Islet precursor cell (in vitro differentiated cells): ENCODE data around the gene HSF5.

Experiments
- DNase-seq: peaks from one replicate; pipeline ENCODE4 v3.0.0-alpha.2; 2018

The HSF5 gene

GRCh38 chr17:58480090-58480489, 8.1 kb downstream of the HSF5 start:
- no peak for DNase-seq

DNA sequence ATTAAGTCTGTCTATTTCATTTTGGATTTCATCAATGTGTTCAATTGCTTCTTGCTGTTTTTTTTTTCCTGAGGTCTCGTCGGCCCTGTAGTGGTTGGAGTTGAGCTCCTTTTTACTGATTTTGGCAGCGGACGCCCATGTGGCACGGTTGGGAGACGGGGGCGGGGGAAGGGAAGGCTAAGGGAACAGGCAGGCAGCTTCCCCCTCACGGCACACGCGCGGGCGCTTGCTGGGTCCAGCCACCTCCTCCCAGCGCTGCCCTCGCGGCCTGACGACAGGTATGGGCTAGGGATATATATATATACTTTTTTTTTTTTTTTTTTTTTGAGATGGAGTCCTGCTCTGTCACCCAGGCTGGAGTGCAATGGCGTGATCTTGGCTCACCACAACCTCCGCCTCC, 11.4 kb downstream of the HSF5 start:
- DNase-seq: no peak

DNA sequence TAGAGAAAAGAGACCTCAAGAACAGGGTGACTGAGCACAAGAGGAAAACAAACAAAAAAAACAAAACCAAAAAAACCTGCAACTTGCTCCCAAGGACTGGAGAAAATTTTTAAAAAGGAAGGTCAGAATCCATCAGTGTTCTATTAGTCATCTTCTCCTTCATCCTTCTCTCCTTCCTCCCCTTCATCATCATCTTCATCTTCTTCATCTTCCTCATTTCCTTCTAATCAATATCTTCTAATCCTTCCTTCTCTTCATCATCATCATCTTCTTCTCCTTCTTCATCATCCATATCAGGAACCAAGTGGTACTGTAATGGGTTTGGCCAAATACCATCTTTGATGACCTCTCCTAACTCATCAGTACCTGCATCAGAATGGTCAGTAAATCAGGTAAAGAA, 12.2 kb downstream of the HSF5 start:
- DNase-seq: no peak

GRCh38 chr17:58470356-58470755, 17.9 kb downstream of the HSF5 start:
- DNase-seq: no peak

DNA sequence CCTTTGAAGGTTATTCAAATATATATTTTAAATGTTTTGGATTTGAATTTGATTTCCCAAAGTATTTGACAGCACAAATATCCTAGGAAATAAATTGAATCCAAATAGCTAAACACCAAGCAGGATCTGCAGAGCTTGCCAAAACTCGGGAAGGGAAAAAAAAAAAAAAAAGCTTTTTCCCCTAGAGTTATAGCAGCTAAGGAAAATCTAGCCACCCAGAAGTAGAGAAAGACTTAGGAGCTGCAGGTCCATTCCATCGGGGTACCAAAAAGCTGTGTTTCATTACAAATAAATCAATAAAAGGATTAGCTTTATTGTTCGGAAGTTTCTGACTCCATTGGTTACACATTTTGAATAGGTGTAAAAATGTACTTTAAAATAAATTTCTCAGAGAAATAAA, 19.3 kb downstream of the HSF5 start:
- no peak for DNase-seq

- DNase-seq: no peak
Observed at GRCh38 chr17:58455491-58455890, 32.7 kb downstream of the HSF5 start.

- DNase-seq: peak; percentile 88
Observed at GRCh38 chr17:58452738-58453137, 35.5 kb downstream of the HSF5 start.

DNA sequence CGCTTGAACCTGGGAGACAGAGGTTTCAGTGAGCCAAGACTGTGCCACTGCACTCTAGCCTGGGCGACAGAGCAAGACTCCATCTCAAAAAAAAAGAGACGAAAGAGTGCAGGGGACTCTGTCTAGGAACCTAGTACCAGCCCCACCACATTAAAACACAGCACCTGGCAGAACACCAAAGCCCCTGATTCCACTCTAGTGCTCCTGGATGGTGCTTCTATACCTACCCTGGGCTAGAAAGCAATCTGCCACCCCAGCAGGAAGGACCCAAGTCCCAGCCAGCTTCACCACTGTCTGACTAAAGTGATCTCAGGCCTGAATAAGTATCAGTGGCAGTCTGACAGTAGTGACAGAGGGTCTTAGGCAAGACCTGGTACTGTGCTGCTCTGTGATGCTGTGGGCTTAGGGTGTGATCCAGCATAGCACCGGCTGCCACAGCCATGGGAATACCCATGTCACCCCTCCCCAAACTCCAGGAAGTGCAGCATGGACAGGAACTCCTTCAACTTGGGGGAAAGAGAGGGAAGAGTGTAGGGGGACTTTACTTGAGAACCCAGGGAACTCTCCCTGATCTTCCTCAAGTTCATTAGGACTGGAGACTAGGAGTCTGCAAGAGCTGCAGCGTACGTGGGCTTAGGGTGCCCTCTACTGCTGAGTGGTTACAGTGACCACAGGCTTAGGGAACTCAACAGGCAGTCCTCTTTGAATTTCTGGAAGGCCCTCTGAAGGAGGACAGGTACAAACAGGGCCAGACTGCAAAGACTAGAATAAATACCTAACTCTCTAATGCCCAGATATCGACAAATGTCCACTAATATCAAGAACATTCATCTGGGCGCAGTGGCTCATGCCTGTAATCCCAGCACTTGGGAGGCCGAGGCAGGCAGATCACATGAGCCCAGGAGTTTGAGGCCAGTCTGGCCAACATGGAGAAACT, 40.9 kb downstream of the HSF5 start:
- DNase-seq: peak; percentile 96

DNA sequence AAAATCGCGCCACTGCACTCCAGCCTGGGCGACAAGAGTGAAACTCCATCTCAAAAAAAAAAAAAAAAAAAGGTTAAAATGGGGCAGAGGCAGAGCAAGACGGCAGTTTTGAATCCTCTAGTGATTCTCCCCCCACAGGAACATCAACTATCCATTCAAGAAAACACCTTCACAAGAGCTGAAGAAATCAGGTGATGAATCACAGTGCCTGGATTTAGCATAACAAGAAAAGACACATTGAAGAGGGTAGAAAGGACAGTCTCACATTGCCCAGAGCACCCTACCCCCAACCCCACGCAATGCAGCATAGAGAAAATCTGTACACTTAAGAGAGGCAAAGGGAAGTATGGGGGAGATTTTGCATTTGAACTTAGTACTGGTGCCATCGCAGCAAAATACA, 42.1 kb downstream of the HSF5 start:
- DNase-seq: no peak

DNA sequence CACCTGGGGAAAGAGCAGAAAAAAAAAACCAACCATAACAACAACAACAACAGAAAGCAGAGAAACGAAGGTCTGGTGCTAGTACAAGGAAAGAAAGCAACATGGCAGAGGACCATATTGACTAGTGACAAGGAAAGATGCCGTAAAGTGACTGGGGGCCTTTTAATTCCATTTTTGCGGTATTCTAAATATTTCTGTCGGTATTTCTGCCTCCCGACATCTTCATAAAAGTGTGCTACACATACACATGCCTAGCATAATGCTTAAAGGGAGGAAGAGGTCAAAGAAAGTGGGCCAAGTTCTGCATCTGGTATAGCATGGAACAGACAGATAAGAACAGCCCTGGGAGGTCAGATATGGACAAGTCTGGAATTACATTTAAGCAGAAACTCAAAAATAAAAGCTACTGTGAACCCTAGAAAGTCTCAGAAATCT, 51.4 kb downstream of the HSF5 start:
- DNase-seq: no peak

DNA sequence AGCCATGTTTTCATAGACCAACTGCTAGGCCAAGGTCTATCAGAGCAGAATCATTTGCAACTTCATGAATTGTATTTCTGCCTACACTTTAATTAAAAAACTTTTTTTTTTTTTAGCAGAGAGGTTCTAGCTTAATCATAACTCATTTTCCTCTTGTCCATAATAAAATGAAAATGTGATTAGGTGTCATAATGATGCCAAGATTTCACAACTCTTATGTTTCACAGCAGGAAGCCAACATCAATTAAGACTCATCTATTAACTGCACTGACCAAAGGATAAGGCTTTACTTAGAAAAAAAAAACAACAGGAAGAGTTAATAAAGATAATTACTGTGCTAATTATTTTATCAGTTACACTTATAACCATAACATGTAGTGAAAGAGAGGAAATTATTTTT, 52.0 kb downstream of the HSF5 start:
- no peak for DNase-seq

- DNase-seq: no peak
Observed at GRCh38 chr17:58432806-58433573, 55.2 kb downstream of the HSF5 start.

DNA sequence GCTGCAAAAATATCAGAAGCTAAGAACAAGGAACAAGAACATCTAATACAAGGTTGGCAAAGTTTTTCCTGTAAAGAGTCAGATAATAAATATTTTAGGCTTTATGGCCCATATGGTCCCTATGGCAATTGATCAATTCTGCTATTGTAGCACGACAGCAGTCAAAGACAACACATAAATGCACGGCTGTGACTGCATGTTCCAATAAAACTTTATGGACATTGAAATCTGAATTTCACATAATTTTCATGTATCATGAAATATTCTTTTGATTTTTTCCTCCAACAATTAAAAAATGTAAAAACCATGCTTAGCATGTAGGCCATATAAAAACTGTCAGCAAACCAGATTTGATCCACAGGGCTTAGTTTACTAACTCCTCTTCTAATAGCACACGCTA, 60.4 kb downstream of the HSF5 start:
- DNase-seq: no peak

DNA sequence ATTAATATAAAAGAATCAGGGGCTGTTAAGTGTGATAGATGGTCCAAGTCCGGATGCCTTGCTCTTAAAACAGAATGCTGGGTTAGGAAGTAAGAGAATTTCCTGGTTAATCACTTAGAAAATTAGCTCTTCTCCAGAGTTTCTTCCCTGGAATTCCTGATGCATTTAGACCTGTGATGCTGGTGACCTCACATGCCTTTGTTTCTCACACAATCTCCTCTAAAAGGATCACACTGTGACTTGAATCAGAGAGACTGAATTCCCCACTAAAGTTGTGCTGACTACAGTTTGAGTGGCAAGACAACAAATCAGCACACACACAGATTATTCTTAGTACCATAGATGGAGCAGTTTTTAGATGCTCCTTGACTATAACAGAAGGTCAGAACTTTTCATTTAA, 66.5 kb downstream of the HSF5 start:
- no peak for DNase-seq

DNA sequence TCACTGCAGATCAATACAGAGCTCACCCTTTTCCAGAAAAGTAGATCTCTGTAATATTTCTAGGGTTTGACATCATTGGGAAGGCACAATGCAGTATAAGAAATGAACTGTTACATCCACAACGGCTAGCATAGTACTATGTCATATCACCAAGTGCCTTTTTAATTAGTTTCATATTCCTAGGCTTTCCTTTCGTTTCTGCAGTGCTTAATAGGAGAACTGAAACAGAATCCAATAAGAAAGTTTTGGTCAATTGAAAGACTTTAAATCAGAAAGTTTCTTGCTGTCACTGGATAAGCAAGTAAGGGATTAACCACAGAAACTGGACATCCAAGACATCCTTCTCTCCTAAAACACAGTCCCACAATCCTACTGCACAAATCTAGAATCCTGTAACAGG, 67.4 kb downstream of the HSF5 start:
- no peak for DNase-seq

DNA sequence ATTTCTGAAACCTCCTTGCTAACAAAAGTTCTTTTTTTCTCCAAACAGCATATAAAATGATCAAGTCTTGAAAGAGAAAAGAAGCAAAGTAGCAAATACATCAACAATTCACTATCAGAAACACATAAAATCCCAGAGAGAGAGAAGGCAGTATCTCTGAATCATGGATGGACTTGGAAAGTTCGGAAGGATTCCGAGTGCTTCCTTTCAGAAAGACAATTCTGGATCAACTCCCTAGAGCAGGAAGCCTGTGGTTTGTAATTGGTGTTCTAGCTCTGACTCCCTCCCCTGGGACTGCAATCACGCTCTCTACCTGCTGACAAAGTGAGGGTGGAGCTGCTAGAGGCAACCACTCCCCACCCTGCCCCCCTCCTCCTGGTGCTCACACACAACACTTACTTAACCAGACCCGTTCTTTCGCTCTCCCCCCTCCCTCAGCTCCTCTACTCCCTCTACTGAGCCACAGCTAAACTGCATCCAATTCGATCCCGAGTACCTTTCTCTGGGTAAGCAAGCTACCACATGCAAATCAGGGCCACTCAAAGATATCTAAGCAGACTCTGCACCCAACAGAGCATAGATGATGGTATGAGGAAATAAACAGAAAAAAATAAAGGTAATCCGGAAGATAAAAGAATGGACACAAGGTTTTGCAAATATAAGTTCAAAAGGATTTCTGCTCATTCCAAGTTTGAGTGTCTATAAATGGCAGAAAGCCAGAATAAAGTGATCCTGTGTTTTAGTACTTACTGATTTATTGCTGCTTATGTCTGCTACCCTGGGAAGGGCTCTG, 70.7 kb downstream of the HSF5 start, which contains the start of gene RNF43:
RNF43 (minus strand) TSS at position 235 of the 793 bp plus-strand sequence. CDS start 1,957 bp downstream, outside the sequence.
- DNase-seq: peak; percentile 100

- DNase-seq: no peak
Observed at GRCh38 chr17:58416937-58417299, 71.3 kb downstream of the HSF5 start.

DNA sequence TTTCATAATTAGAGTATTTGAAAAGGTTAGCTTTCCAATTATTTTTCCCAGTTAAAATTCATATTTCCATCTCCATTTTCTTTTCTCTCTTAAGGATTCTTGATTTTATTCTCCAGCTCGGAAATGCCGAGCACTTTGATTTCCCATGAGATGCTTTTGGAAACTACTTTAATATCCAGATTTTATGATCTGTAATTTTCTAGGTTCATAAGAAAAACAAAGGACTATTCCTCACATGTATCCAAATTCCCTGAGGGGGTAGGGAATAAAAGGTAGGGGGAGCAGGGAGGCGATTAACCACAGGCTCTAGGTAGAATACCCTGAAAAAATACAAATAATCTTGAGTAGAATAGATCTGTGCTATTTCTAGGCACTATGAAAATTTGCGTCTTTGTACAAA, 71.8 kb downstream of the HSF5 start:
- no peak for DNase-seq

DNA sequence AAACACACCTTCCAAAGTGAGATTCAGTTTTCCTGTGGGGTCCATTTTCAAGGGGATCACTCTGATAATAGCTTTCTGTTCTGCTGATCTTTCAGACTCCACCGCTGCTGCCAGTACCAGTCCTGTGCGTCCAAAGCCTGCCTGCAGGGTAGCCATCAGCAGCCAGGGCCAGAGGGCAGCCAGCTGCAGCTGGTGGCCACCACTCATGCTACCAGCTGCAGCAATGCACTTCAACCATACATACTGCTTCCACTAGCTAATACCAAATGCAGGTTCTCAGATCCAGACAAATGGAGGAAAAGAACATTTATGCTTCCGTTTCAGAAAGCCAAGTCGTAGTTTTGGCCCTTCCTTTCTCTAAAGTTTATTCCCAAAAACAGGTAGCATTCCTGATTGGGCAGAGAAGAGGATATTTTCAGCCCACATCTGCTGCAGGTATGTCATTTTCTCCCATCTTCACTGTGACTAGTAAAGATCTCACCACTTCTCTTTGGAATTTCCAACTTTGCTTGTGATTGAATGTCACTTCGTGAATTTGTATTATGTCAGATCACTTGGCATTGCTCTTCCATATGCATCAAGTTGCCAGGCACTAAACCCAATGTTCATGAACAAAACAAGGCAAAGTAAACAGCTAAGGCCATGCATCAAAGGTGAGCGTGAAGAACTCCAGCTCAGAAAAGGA, 72.7 kb downstream of the HSF5 start:
- peak; percentile 89 for DNase-seq

DNA sequence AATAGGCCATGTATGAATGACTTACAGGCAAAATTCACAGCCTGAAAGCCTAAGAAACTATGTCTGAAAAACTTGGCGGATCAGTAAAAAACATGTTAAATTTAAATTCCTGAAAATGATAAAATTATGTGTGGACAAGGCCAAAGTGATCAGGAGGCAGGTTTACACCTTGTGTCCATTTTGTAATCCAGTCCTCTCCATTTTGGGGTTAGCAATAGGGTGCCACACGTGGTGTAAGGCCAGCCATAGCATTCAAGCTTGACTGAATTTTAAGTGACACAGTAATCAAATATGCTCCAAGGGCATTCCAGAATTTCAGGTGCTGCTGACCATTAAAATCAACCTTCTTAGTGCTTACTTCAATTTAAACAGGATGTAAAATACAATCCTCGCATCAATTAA, 73.6 kb downstream of the HSF5 start:
- no peak for DNase-seq

DNA sequence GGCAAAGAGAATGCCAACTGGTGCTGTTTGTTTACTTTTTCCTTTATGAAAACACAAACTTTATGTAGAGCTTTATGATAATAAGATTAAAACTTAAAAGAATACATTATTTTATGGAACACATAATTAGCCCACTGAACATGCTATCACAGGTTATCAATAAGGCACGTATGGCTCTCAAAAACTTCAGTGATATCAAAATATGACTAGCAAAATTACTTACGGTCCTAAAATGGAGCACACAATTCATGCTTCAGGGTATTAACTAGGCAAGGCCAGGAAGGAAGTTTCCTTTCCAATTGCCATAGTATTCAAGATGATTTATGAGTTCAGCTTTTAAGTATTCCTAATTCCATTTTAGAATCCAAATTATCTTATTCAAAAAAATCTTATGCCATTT, 74.5 kb downstream of the HSF5 start:
- no peak for DNase-seq

GRCh38 chr17:58412961-58413586, 75.1 kb downstream of the HSF5 start:
- no peak for DNase-seq
